EH (cell line): Measurements from ENCODE around the gene PPP2R5E.
A peak's percentile ranks its signal among the peaks of the same experiment; 100 is the strongest.

Experiments used
- DNase-seq: peaks from one replicate; pipeline ENCODE4 v3.0.0-alpha.2; 2015; ENCODE audit warnings: low read depth

PPP2R5E gene

GRCh38 chr14:63472986-63473788, 70.0 kb downstream of the PPP2R5E start:
- DNase-seq: peak; percentile 38

GRCh38 chr14:63470962-63471793, 72.0 kb downstream of the PPP2R5E start:
- DNase-seq: peak; percentile 87

GRCh38 chr14:63468294-63468693, 74.9 kb downstream of the PPP2R5E start:
- DNase-seq: no peak

- DNase-seq: no peak
Measured at GRCh38 chr14:63467440-63468072, 75.6 kb downstream of the PPP2R5E start.

- DNase-seq: no peak
Measured at GRCh38 chr14:63465347-63465746, 77.8 kb downstream of the PPP2R5E start.

GRCh38 chr14:63460680-63461369, 82.4 kb downstream of the PPP2R5E start:
- no peak for DNase-seq

- no peak for DNase-seq
Measured at GRCh38 chr14:63459738-63460137, 83.4 kb downstream of the PPP2R5E start.

GRCh38 chr14:63457498-63457897, 85.7 kb downstream of the PPP2R5E start:
- no peak for DNase-seq

- DNase-seq: peak; percentile 69
Measured at GRCh38 chr14:63454863-63455622, 88.1 kb downstream of the PPP2R5E start.

GRCh38 chr14:63454436-63454835, 88.7 kb downstream of the PPP2R5E start:
- DNase-seq: no peak

DNA sequence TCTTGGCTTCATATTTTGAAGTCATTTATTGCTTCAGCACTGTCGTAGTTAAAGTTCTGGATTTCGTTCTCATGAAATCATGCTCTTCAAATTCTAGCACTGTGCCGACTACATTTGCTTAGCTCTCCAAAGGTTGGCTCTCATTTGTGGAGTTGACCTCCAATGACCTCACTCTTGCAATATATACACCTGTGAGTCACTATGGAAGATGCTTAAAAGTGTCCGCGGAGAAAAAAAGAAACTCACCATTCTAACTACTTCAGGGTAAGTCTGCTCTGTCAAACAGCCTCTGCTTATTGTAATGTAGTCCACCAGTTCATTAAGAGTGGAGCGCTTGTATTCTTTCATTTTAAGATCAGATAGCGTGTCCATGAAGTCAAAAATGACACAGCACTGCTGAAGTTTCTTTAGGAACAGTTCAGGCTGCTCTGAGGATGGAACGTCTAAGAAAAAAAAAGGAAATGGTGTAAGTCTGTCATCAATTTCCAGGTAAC, 89.7 kb downstream of the PPP2R5E start:
- no peak for DNase-seq

- no peak for DNase-seq
Measured at GRCh38 chr14:63452796-63453195, 90.4 kb downstream of the PPP2R5E start.

GRCh38 chr14:63448841-63449240, 94.3 kb downstream of the PPP2R5E start:
- no peak for DNase-seq

DNA sequence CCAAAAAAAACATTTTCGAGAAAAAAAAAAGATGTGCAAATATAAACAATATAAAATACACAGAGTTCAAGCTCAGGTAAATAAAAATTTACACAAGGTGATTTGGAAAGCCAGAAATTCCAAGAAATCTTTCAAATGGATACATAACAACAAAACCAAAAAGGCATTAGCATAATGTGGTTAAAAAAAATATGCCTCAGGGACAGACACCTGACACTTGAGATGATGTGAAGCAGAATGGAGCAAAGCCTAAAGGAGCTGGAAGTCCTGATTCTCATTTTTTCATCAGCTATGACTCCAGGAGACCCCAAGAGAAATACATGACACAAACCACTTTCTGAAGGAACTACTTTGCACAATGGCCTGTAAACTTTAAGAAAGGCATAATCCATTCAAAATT, 98.6 kb downstream of the PPP2R5E start:
- DNase-seq: no peak

DNA sequence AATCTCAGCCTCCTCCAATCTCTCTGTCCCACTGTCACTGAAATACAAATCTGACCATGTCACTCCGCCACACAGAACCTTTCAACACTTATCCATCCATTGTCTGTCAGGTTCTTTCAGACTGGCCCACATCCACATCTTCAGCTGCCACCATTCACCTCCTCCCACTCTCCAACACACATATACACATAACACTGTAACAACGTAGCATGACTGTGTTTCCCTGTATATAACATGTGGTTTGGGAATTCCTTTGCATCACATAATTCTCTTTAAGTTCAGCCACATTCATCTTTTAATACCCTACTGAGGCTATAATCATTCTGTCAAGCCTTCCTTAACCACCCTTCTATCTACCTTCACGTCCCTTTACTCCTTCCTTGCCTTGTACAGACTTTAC, 99.2 kb downstream of the PPP2R5E start:
- no peak for DNase-seq

DNA sequence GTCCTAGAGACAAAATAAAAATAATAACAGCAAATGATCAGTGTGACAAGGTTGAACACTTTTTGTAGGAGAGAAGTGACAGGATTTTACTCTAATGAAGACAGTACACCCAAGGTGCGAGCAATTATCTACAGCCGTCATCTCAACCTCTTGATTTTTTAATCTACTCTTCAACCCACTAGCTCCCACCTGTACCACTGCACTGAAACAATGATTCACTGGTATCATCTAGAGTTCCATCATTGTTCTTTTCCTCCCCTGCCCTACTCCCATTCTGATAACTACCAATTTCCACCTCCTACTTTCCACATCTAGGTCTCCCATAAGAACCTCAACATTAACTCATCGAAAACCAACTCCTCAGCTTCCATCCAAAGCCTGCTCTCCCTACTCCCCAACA, 99.8 kb downstream of the PPP2R5E start:
- DNase-seq: no peak

GRCh38 chr14:63438065-63438757, 105.0 kb downstream of the PPP2R5E start:
- DNase-seq: peak; percentile 97

DNA sequence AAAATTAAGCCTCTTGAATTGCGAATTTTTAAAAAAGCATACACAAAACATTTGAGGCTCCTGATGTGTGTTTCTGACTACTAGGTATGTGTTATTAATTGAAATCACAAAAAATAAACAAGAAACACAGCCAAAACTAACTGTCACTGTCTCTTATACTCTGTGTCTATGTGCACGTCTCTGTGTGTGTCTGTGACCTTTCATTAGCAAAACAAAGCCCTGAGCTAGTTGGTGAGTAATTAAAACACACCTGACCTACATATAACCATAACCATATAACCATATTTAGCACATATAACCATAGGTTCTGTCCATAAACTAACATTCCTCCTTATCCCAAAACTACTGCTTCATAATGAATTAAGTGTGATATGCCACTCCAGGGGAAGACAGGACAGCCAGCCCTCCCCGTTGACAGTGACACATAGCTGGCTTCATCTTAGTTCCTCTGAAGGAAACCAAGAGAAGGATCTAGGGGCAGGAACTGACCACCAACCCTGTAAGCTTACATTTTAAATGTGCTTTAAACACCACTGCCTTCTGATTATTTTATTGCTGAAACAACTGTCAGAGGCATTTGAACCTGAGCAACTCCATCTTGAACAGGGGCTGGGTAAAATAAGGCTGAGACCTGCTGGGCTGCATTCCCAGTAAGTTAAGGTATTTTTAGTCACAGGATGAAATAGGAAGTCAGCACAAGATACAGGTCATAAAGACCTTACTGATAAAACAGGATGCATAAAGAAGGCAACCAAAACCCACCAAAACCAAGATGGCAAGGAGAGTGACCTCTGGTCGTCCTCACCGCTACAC, 106.7 kb downstream of the PPP2R5E start:
- no peak for DNase-seq

DNA sequence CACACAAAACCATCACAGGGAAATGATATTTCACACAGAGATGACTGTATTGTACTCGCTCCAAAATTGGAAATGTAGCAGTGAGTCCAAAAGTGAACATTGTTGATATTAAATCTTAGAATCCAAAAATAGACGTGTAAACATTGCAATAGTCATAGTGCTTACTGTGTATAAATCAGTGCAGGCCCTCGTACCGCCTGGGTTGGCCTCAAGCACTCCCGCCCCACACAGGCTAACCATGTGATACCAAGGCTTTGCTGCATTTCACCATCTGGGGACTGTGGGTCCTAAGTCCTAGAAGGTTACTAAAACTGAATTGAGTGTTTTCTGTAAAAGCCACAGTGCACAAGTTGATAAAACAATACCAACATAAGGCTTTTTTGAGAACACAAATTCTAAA, 107.3 kb downstream of the PPP2R5E start:
- peak; percentile 78 for DNase-seq

DNA sequence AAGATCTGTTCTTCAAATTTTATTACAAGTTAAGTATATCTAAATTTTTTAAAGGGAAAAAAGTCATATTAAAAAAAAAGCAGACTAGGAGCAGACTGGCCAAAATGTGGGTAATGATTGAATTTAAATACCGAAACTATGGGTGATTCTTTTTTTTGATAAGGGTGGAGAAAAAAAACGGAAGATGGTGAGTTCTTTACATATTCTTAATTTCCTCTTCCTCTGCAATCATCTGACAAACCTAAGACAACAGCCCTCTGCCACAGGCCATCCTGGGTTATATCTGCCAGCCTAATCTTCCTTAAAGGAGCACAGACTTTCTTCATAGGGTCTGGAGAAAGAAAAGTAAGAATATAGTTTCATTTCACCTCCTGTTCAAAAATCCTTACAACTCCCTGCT, 108.0 kb downstream of the PPP2R5E start:
- no peak for DNase-seq
